A549 (cell line): Measurements from ENCODE around the gene TMEM203. TPM values are rescaled to one million over a fixed set of nuclear protein-coding genes. Genes with fewer than 3 reads are reported as not detected.

Experiments
- ATAC-seq, 2 experiments: fragments of 200-7000 bp in 1 of 2; fragments of >200 bp in 1 of 2; cut with Nextera tagmentation in 1 of 2; cut with Tn5 transposase in 1 of 2; 3 replicates each; pipeline versions ENCODE4 v1.8.0 to v1.9.1; 2018 to 2020; ENCODE audit warnings: mild to moderate bottlenecking in 1 of 2, moderate library complexity in 1 of 2
- CTCF ChIA-PET: fragments of 300-600 bp; sonication (Branson Sonifier 250); formaldehyde crosslinking; extraction: SDS; loops from one replicate; lab custom pipeline; 2021; ENCODE audit warnings: antibody characterized with exemption, inconsistent platforms; lab: Yijun Ruan, JAX
- POLR2A ChIA-PET: fragments of 350-600 bp; formaldehyde crosslinking; extraction: SDS; loops from one replicate; lab custom pipeline; 2021; ENCODE audit warnings: antibody characterized with exemption, inconsistent platforms; lab: Yijun Ruan, JAX
- DNase-seq, 2 experiments: peaks; one replicate each; pipeline versions ENCODE4 v3.0.0 to v3.0.0-alpha.2; 2011 to 2016; ENCODE audit warnings: low read depth in 1 of 2, low spot score in 1 of 2
- FAIRE-seq: peaks from 2 replicates; lab custom pipeline; 2011; peaks lifted over from hg19 to GRCh38; lab: Jason Lieb, UNC
- H3K27ac ChIP-seq, 2 experiments: fragments of >200 bp; sonication (Bioruptor Twin); formaldehyde crosslinking; 3 replicates each; pipeline ENCODE4 v1.5.1; 2016 to 2017
- H3K4me1 ChIP-seq: fragments of >200 bp; sonication (Bioruptor Twin); formaldehyde crosslinking; 3 replicates; pipeline ENCODE4 v1.6.1; 2016
- H3K4me2 ChIP-seq: fragments of >200 bp; sonication (Bioruptor Twin); formaldehyde crosslinking; 3 replicates; pipeline ENCODE4 v1.6.1; 2016
- H3K4me3 ChIP-seq: fragments of >200 bp; sonication (Bioruptor Twin); formaldehyde crosslinking; 3 replicates; pipeline ENCODE4 v1.5.1; 2016
- H3K9me3 ChIP-seq: fragments of >200 bp; sonication (Bioruptor Twin); formaldehyde crosslinking; 3 replicates; pipeline ENCODE4 v1.6.1; 2016
- BCL3 ChIP-seq: fragments of >200 bp; sonication (Bioruptor Twin); formaldehyde crosslinking; IDR thresholded peaks from 3 replicates; pipeline ENCODE4 v1.6.1; 2016
- EP300 ChIP-seq, 2 experiments: fragments of >200 bp; sonication (Bioruptor Twin); formaldehyde crosslinking; IDR thresholded peaks; 2 replicates in 1 of 2; 3 replicates in 1 of 2; pipeline ENCODE4 v1.6.1; 2016 to 2017
- ESRRA ChIP-seq: fragments of 150-350 bp; IDR thresholded peaks from 2 replicates; pipeline ENCODE4 v1.6.1; 2014; ENCODE audit warnings: mild to moderate bottlenecking, low read length, borderline replicate concordance
- HDAC2 ChIP-seq: fragments of 200-600 bp; sonication (generic); IDR thresholded peaks from 2 replicates; pipeline ENCODE4 v1.6.1; 2016
- HOXB5 ChIP-seq: fragments of 250-450 bp; sonication (Bioruptor Pico); IDR thresholded peaks from 2 replicates; pipeline ENCODE4 v1.5.0; 2020; ENCODE audit warnings: mild to moderate bottlenecking, moderate library complexity
- JUN ChIP-seq, 2 experiments: fragments of >200 bp; sonication (Bioruptor Twin); formaldehyde crosslinking; IDR thresholded peaks; 2 replicates in 1 of 2; 3 replicates in 1 of 2; pipeline ENCODE4 v1.6.1; 2016 to 2017
- MAFK ChIP-seq: fragments of 450-650 bp; IDR thresholded peaks from 2 replicates; pipeline ENCODE4 v1.6.1; 2014; ENCODE audit not compliant: partially characterized antibody
- MAX ChIP-seq: IDR thresholded peaks from 2 replicates; pipeline ENCODE4 v1.6.1; 2012
- MAZ ChIP-seq: fragments of 150-350 bp; IDR thresholded peaks from 2 replicates; pipeline ENCODE4 v1.6.1; 2014; ENCODE audit warnings: antibody characterized with exemption, low read depth, low read length, borderline replicate concordance
- MYC ChIP-seq: IDR thresholded peaks from 2 replicates; pipeline ENCODE4 v1.6.1; 2012; ENCODE audit warnings: mild to moderate bottlenecking, inconsistent platforms, low read length, improper control_type of control experiment, borderline replicate concordance
- NR3C1 ChIP-seq: fragments of >200 bp; sonication (Bioruptor Twin); formaldehyde crosslinking; IDR thresholded peaks from 3 replicates; pipeline ENCODE4 v1.6.1; 2017
- PBX3 ChIP-seq: IDR thresholded peaks from 2 replicates; pipeline ENCODE4 v1.6.1; 2012
- PHF8 ChIP-seq: fragments of 200-600 bp; sonication (generic); IDR thresholded peaks from 2 replicates; pipeline ENCODE4 v1.6.1; 2016; ENCODE audit warnings: low read depth, mild to moderate bottlenecking, antibody characterized with exemption, moderate library complexity, borderline replicate concordance
- RARB ChIP-seq: fragments of 250-450 bp; sonication (Bioruptor Pico); IDR thresholded peaks from 2 replicates; pipeline ENCODE4 v1.8.0; 2021; ENCODE audit warnings: mild to moderate bottlenecking, moderate library complexity
- REST ChIP-seq: fragments of 200-600 bp; sonication (generic); IDR thresholded peaks from 2 replicates; pipeline ENCODE4 v1.6.1; 2016; ENCODE audit warnings: antibody characterized with exemption, mild to moderate bottlenecking, moderate library complexity
- RFX5 ChIP-seq: fragments of 450-650 bp; IDR thresholded peaks from 2 replicates; pipeline ENCODE4 v1.7.1; 2014; ENCODE audit warnings: antibody characterized with exemption, mild to moderate bottlenecking, moderate library complexity
- RNF2 ChIP-seq: fragments of 200-600 bp; sonication (generic); IDR thresholded peaks from 2 replicates; pipeline ENCODE4 v1.6.1; 2016; ENCODE audit warnings: low read depth, mild to moderate bottlenecking, antibody characterized with exemption, moderate library complexity, borderline replicate concordance
- TP53 ChIP-seq: fragments of 250-450 bp; sonication (Bioruptor Pico); IDR thresholded peaks from 2 replicates; pipeline ENCODE4 v1.5.0; 2021; ENCODE audit warnings: mild to moderate bottlenecking, moderate library complexity
- ZC3H11A ChIP-seq: fragments of 450-650 bp; IDR thresholded peaks from 2 replicates; pipeline ENCODE4 v1.6.1; 2014; ENCODE audit warnings: antibody characterized with exemption, mild to moderate bottlenecking
- ZFP36 ChIP-seq: fragments of 450-650 bp; IDR thresholded peaks from 2 replicates; pipeline ENCODE4 v1.6.1; 2014; ENCODE audit warnings: borderline replicate concordance; ENCODE audit not compliant: partially characterized antibody
- WGBS: methylation state at CpG from one replicate; pipeline ENCODE4 v1.1.6; 2017; ENCODE audit errors: missing lambda C conversion rate; 5-methylcytosine and 5-hydroxymethylcytosine counted together
- polyA plus RNA-seq, 4 experiments: library from polyadenylated mRNA; depleted of rRNA in 3 of 4; stranded (reverse); fragments of >200 nt; fragmentation: RNase III in 1 of 4; extraction: RNeasy Plus Mini Kit Qiagen cat#74134 plus additional on column Dnase treatment in 1 of 4; gene quantifications; 2 replicates in 3 of 4; 3 replicates in 1 of 4; pipeline ENCODE4 v1.2.3, GENCODE V29; 2011 to 2017
- TF ChIP-seq, protein P1 (sequence below): fragments of >200 bp; sonication (Bioruptor Twin); formaldehyde crosslinking; IDR thresholded peaks from 3 replicates; pipeline ENCODE4 v1.5.1; 2016
- TF ChIP-seq, protein P2 (sequence below): IDR thresholded peaks from 2 replicates; pipeline ENCODE4 v1.6.1; 2012; ENCODE audit warnings: low read depth, borderline replicate concordance
- TF ChIP-seq, protein P3 (sequence below): fragments of 150-350 bp; IDR thresholded peaks from 2 replicates; pipeline ENCODE4 v1.6.1; 2014; ENCODE audit warnings: low read depth, mild to moderate bottlenecking, low read length

TMEM203 gene
- polyA plus RNA-seq, 2 of the 4 experiments (the other 2 are of a cell fraction): 31.0 to 47.3 TPM

- TF ChIP-seq, protein P1, sequence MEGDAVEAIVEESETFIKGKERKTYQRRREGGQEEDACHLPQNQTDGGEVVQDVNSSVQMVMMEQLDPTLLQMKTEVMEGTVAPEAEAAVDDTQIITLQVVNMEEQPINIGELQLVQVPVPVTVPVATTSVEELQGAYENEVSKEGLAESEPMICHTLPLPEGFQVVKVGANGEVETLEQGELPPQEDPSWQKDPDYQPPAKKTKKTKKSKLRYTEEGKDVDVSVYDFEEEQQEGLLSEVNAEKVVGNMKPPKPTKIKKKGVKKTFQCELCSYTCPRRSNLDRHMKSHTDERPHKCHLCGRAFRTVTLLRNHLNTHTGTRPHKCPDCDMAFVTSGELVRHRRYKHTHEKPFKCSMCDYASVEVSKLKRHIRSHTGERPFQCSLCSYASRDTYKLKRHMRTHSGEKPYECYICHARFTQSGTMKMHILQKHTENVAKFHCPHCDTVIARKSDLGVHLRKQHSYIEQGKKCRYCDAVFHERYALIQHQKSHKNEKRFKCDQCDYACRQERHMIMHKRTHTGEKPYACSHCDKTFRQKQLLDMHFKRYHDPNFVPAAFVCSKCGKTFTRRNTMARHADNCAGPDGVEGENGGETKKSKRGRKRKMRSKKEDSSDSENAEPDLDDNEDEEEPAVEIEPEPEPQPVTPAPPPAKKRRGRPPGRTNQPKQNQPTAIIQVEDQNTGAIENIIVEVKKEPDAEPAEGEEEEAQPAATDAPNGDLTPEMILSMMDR: no peak
- TF ChIP-seq TP53 (CRISPR knock-in tag): no peak
- TF ChIP-seq NR3C1: no peak
- TF ChIP-seq REST: no peak
Measured at GRCh38 chr9:137205126-137206069, at the start of gene TMEM203, which contains the start of gene NDOR1 (continued).

GRCh38 chr9:137254624-137255447, 49.4 kb upstream of the TMEM203 start, which contains the start of gene NELFB:
TSS of gene NELFB (plus strand) at chr9:137255327.
- ATAC-seq (peak; percentile 71 to 83), FAIRE-seq (no peak), DNase-seq (peak; percentile 83 to 98)
- ChIA-PET POLR2A (interaction anchor here (0.7 to 4.7 kb wide), 4 partner anchors 10 to 104 kb away, joined by 3 to 97 read pairs (median 4); partner anchors contain the start of genes TPRN and TUBB4B), CTCF (interaction anchor here (0.8 to 17.1 kb wide), 9 partner anchors 12 to 226 kb away, joined by 3 to 236 read pairs (median 4); partner anchors contain the start of genes NRARP, RNF224 and TUBB4B)
- H3K4me1 ChIP-seq: peaks cover 20% of the 10 kb centered on the region
- no peaks in the 10 kb centered on the region for H3K9me3 ChIP-seq
- peak within 1 kb of the TSS; percentile 93 for H3K4me3 ChIP-seq
- H3K27ac ChIP-seq: peak within 1 kb of the TSS; percentile 90 to 98
- 3% methylated on average over 31 of the region's 105 CpGs for WGBS
- peak within 1 kb of the TSS; percentile 100 for H3K4me2 ChIP-seq
- no peak for TF ChIP-seq RARB
- TF ChIP-seq, protein P2, sequence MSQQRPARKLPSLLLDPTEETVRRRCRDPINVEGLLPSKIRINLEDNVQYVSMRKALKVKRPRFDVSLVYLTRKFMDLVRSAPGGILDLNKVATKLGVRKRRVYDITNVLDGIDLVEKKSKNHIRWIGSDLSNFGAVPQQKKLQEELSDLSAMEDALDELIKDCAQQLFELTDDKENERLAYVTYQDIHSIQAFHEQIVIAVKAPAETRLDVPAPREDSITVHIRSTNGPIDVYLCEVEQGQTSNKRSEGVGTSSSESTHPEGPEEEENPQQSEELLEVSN: peak; percentile 76
- TF ChIP-seq JUN (IDR thresholded peaks at IDR 0.05): peak; percentile 85 to 96
- no peak for TF ChIP-seq RNF2
- peak; percentile 75; the same call in 1 of the 2 replicates for TF ChIP-seq MAX
- peak; percentile 28; the same call in 1 of the 2 replicates for TF ChIP-seq HOXB5 (CRISPR knock-in tag)
- no peak for TF ChIP-seq ESRRA
- no peak for TF ChIP-seq MAFK
- no peak for TF ChIP-seq ZC3H11A
- no peak for TF ChIP-seq ZFP36
- 0 out of 2 replicates have a peak, but pooled peaks have one; percentile 34 for TF ChIP-seq PHF8
- peak; percentile 75; the same call in 2 of the 3 replicates for TF ChIP-seq BCL3
- 0 out of 5 replicates have a peak, but pooled peaks of 1 of the 2 experiments have one; percentile 36 for TF ChIP-seq EP300 (IDR thresholded peaks at IDR 0.05)
- TF ChIP-seq HDAC2: no peak
- TF ChIP-seq RFX5: 0 out of 2 replicates have a peak, but pooled peaks have one; percentile 23
- no peak for TF ChIP-seq MAZ
- peak; percentile 47; the same call in 1 of the 2 replicates for TF ChIP-seq PBX3
- TF ChIP-seq, protein P3, sequence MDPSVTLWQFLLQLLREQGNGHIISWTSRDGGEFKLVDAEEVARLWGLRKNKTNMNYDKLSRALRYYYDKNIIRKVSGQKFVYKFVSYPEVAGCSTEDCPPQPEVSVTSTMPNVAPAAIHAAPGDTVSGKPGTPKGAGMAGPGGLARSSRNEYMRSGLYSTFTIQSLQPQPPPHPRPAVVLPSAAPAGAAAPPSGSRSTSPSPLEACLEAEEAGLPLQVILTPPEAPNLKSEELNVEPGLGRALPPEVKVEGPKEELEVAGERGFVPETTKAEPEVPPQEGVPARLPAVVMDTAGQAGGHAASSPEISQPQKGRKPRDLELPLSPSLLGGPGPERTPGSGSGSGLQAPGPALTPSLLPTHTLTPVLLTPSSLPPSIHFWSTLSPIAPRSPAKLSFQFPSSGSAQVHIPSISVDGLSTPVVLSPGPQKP: no peak
- 0 out of 2 replicates have a peak, but pooled peaks have one; percentile 46 for TF ChIP-seq MYC
